SK-N-SH treated with all-trans-retinoic acid at 6 μM for 48 hours (cell line): ENCODE results near the gene USP48.

ENCODE experiments used
- ATAC-seq: fragments of 200-7000 bp; cut with Tn5 transposase; 3 replicates; pipeline ENCODE4 v1.9.1; 2020; ENCODE audit warnings: mild to moderate bottlenecking, moderate library complexity
- ARNTL ChIP-seq: fragments of 450-650 bp; formaldehyde crosslinking; IDR thresholded peaks from 2 replicates; pipeline ENCODE4 v1.5.0; 2020; ENCODE audit warnings: low read depth, mild to moderate bottlenecking, moderate library complexity, borderline replicate concordance
- BACH2 ChIP-seq: fragments of 250-450 bp; sonication (Bioruptor Pico); IDR thresholded peaks from 2 replicates; pipeline ENCODE4 v1.9.0; 2021; ENCODE audit warnings: mild to moderate bottlenecking, borderline replicate concordance
- CSDC2 ChIP-seq: fragments of 250-450 bp; sonication (Bioruptor Pico); IDR thresholded peaks from 2 replicates; pipeline ENCODE4 v1.5.0; 2020; ENCODE audit warnings: mild to moderate bottlenecking, moderate library complexity
- ESRRG ChIP-seq: fragments of 250-450 bp; sonication (Bioruptor Pico); IDR thresholded peaks from 2 replicates; pipeline ENCODE4 v1.6.1; 2021; ENCODE audit warnings: mild to moderate bottlenecking
- GLIS3 ChIP-seq: fragments of 250-450 bp; sonication (Bioruptor Pico); IDR thresholded peaks from 2 replicates; pipeline ENCODE4 v1.5.0; 2020; ENCODE audit warnings: mild to moderate bottlenecking, moderate library complexity
- ISL1 ChIP-seq: fragments of 250-450 bp; sonication (Bioruptor Pico); IDR thresholded peaks from 2 replicates; pipeline ENCODE4 v2.1.2; 2022; ENCODE audit warnings: mild to moderate bottlenecking, moderate library complexity
- OSR1 ChIP-seq: fragments of 250-450 bp; sonication (Bioruptor Pico); IDR thresholded peaks from 2 replicates; pipeline ENCODE4 v1.8.0; 2022; ENCODE audit warnings: moderate library complexity, mild to moderate bottlenecking, inconsistent platforms
- PPARA ChIP-seq: fragments of 250-450 bp; sonication (Bioruptor Pico); IDR thresholded peaks from 2 replicates; pipeline ENCODE4 v1.5.0; 2020; ENCODE audit warnings: mild to moderate bottlenecking, borderline replicate concordance
- RARB ChIP-seq: fragments of 250-450 bp; sonication (Bioruptor Pico); IDR thresholded peaks from 2 replicates; pipeline ENCODE4 v1.8.0; 2021; ENCODE audit warnings: mild to moderate bottlenecking, moderate library complexity
- TCF4 ChIP-seq: fragments of 250-450 bp; sonication (Bioruptor Pico); IDR thresholded peaks from 2 replicates; pipeline ENCODE4 v1.8.0; 2021; ENCODE audit warnings: mild to moderate bottlenecking, moderate library complexity, borderline replicate concordance
- TOX ChIP-seq: fragments of 250-450 bp; sonication (Bioruptor Pico); IDR thresholded peaks from 2 replicates; pipeline ENCODE4 v1.8.0; 2021; ENCODE audit warnings: mild to moderate bottlenecking, moderate library complexity, borderline replicate concordance
- ZC3H10 ChIP-seq: fragments of 250-450 bp; sonication (Bioruptor Pico); IDR thresholded peaks from 2 replicates; pipeline ENCODE4 v1.5.1; 2021; ENCODE audit warnings: mild to moderate bottlenecking, moderate library complexity
- ZFP3 ChIP-seq: fragments of 250-450 bp; sonication (Bioruptor Pico); IDR thresholded peaks from 2 replicates; pipeline ENCODE4 v1.5.0; 2020; ENCODE audit warnings: mild to moderate bottlenecking, moderate library complexity
- ZFP30 ChIP-seq: fragments of 450-650 bp; formaldehyde crosslinking; IDR thresholded peaks from 2 replicates; pipeline ENCODE4 v1.5.0; 2022; ENCODE audit warnings: mild to moderate bottlenecking, moderate library complexity
- ZNF565 ChIP-seq: fragments of 450-650 bp; formaldehyde crosslinking; conservative IDR thresholded peaks from 2 replicates; pipeline ENCODE4 v1.5.0; 2020; ENCODE audit warnings: low read depth, mild to moderate bottlenecking, moderate library complexity
- ZNF70 ChIP-seq: fragments of 450-650 bp; formaldehyde crosslinking; IDR thresholded peaks from 2 replicates; pipeline ENCODE4 v1.5.0; 2020; ENCODE audit warnings: mild to moderate bottlenecking, moderate library complexity
- ZNF8 ChIP-seq: fragments of 450-650 bp; formaldehyde crosslinking; IDR thresholded peaks from 2 replicates; pipeline ENCODE4 v1.5.0; 2020; ENCODE audit warnings: mild to moderate bottlenecking, moderate library complexity
- TF ChIP-seq, protein P1 (sequence below): fragments of 250-450 bp; sonication (Bioruptor Pico); IDR thresholded peaks from 2 replicates; pipeline ENCODE4 v1.5.1; 2020; ENCODE audit warnings: low read depth, mild to moderate bottlenecking, moderate library complexity
- TF ChIP-seq, protein P2 (sequence below): fragments of 250-450 bp; sonication (Bioruptor Pico); IDR thresholded peaks from 2 replicates; pipeline ENCODE4 v1.5.0; 2020; ENCODE audit warnings: mild to moderate bottlenecking, moderate library complexity
- TF ChIP-seq, protein P3 (sequence below): fragments of 250-450 bp; sonication (Bioruptor Pico); IDR thresholded peaks from 2 replicates; pipeline ENCODE4 v1.8.0; 2020; ENCODE audit warnings: mild to moderate bottlenecking, moderate library complexity, borderline replicate concordance
- TF ChIP-seq, protein P4 (sequence below): fragments of 250-450 bp; sonication (Bioruptor Pico); IDR thresholded peaks from 2 replicates; pipeline ENCODE4 v1.5.1; 2021; ENCODE audit warnings: mild to moderate bottlenecking, moderate library complexity

USP48 gene

DNA sequence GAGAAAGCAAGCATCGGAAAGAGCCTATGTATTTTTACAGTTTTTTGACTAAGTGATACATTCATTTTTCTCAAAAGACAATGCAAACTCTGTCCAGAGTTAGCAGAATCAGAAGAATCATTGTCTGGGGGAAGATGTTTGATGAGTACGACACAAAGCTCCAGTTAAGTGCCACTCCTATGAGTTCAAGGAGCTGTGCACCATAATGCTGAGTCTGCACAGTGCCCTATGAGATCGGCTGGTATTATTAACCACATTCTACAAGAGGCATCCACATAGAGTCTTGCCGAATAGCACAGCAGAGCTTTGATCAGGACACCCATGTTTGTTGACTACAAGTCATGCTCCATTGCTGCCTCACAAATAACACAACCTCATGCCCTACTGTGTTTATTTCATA is 58.9 kb downstream of the USP48 start (continued):
- TF ChIP-seq, protein P1, sequence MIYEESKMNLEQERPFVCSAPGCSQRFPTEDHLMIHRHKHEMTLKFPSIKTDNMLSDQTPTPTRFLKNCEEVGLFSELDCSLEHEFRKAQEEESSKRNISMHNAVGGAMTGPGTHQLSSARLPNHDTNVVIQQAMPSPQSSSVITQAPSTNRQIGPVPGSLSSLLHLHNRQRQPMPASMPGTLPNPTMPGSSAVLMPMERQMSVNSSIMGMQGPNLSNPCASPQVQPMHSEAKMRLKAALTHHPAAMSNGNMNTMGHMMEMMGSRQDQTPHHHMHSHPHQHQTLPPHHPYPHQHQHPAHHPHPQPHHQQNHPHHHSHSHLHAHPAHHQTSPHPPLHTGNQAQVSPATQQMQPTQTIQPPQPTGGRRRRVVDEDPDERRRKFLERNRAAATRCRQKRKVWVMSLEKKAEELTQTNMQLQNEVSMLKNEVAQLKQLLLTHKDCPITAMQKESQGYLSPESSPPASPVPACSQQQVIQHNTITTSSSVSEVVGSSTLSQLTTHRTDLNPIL (CRISPR knock-in tag) = no peak
- no peak for TF ChIP-seq ZFP30 (CRISPR knock-in tag)
- TF ChIP-seq BACH2 (CRISPR knock-in tag) = no peak
- TF ChIP-seq ESRRG = no peak
- TF ChIP-seq PPARA (CRISPR knock-in tag) = no peak
- TF ChIP-seq CSDC2 (CRISPR knock-in tag) = no peak
- no peak for TF ChIP-seq RARB (CRISPR knock-in tag)
- TF ChIP-seq OSR1 (CRISPR knock-in tag) = no peak

DNA sequence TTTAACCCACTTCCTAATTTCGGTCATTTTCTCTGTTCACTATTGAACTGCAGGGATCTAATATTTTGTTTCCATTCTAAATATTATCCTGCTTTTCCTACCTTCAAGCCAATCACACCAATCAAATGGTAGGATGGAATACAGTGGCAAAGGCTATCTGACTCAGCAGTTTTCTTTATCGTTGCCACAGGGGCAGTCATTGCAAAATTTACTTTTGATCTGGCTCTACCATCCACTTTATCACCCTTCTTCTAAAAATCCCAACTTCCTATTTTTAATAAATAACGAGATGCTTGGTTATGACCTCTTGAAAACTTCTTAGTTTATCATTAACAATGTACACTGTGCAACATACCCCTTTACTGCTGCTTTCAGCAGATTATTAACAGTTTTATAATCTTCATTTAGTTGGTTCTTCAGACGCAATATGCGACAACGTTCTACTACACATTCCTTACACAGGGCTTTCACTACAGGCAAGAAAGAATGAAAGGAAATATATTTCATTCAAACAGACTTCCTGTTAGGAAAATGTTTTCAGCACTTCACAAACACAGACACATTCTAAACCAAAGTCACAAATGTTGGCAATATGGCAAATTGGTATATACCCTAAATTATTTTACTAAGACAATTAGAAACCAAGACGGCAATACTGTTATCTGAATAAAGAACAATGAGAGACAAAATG is 61.5 kb downstream of the USP48 start:
- ATAC-seq = no peak
- no peak for TF ChIP-seq RARB (CRISPR knock-in tag)
- TF ChIP-seq ZFP30 (CRISPR knock-in tag) = no peak
- TF ChIP-seq, protein P2, sequence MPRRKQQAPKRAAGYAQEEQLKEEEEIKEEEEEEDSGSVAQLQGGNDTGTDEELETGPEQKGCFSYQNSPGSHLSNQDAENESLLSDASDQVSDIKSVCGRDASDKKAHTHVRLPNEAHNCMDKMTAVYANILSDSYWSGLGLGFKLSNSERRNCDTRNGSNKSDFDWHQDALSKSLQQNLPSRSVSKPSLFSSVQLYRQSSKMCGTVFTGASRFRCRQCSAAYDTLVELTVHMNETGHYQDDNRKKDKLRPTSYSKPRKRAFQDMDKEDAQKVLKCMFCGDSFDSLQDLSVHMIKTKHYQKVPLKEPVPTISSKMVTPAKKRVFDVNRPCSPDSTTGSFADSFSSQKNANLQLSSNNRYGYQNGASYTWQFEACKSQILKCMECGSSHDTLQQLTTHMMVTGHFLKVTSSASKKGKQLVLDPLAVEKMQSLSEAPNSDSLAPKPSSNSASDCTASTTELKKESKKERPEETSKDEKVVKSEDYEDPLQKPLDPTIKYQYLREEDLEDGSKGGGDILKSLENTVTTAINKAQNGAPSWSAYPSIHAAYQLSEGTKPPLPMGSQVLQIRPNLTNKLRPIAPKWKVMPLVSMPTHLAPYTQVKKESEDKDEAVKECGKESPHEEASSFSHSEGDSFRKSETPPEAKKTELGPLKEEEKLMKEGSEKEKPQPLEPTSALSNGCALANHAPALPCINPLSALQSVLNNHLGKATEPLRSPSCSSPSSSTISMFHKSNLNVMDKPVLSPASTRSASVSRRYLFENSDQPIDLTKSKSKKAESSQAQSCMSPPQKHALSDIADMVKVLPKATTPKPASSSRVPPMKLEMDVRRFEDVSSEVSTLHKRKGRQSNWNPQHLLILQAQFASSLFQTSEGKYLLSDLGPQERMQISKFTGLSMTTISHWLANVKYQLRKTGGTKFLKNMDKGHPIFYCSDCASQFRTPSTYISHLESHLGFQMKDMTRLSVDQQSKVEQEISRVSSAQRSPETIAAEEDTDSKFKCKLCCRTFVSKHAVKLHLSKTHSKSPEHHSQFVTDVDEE = no peak
- TF ChIP-seq ESRRG = no peak

DNA sequence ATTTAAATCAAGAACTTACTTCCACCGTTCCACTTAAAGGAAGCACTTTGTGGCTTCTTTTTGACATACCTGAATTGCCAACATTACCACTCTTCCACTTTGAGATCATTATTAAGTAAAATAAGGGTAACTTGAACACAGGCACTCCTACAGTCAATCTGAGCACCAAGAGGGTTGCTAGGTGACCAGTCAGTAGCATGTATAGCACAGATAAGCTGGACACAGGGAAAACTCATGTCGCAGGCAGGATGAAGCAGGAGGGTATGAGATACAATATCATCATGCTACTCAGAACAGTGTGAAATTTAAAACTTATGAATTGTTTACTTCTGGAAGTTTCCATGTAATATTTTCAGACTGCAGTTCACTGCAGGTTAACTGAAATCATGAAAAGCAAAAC is 66.8 kb downstream of the USP48 start:
- TF ChIP-seq, protein P3, sequence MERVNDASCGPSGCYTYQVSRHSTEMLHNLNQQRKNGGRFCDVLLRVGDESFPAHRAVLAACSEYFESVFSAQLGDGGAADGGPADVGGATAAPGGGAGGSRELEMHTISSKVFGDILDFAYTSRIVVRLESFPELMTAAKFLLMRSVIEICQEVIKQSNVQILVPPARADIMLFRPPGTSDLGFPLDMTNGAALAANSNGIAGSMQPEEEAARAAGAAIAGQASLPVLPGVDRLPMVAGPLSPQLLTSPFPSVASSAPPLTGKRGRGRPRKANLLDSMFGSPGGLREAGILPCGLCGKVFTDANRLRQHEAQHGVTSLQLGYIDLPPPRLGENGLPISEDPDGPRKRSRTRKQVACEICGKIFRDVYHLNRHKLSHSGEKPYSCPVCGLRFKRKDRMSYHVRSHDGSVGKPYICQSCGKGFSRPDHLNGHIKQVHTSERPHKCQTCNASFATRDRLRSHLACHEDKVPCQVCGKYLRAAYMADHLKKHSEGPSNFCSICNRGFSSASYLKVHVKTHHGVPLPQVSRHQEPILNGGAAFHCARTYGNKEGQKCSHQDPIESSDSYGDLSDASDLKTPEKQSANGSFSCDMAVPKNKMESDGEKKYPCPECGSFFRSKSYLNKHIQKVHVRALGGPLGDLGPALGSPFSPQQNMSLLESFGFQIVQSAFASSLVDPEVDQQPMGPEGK (CRISPR knock-in tag) = no peak
- no peak for TF ChIP-seq ZNF8 (CRISPR knock-in tag)
- TF ChIP-seq, protein P4, sequence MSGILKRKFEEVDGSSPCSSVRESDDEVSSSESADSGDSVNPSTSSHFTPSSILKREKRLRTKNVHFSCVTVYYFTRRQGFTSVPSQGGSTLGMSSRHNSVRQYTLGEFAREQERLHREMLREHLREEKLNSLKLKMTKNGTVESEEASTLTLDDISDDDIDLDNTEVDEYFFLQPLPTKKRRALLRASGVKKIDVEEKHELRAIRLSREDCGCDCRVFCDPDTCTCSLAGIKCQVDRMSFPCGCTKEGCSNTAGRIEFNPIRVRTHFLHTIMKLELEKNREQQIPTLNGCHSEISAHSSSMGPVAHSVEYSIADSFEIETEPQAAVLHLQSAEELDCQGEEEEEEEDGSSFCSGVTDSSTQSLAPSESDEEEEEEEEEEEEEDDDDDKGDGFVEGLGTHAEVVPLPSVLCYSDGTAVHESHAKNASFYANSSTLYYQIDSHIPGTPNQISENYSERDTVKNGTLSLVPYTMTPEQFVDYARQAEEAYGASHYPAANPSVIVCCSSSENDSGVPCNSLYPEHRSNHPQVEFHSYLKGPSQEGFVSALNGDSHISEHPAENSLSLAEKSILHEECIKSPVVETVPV = no peak
- no peak for TF ChIP-seq ISL1 (CRISPR knock-in tag)
- no peak for TF ChIP-seq ARNTL (CRISPR knock-in tag)
- TF ChIP-seq, protein P2 = no peak
- no peak for TF ChIP-seq ZNF565 (CRISPR knock-in tag)
- TF ChIP-seq TOX = no peak
- TF ChIP-seq RARB (CRISPR knock-in tag) = no peak
- no peak for TF ChIP-seq BACH2 (CRISPR knock-in tag)
- no peak for TF ChIP-seq OSR1 (CRISPR knock-in tag)
- TF ChIP-seq TCF4 (CRISPR knock-in tag) = no peak
- TF ChIP-seq ESRRG = no peak
- TF ChIP-seq ZFP30 (CRISPR knock-in tag) = no peak
- no peak for TF ChIP-seq GLIS3
- TF ChIP-seq ZFP3 (CRISPR knock-in tag) = no peak
- no peak for TF ChIP-seq ZNF70 (CRISPR knock-in tag)
- TF ChIP-seq, protein P1 (CRISPR knock-in tag) = no peak
- no peak for TF ChIP-seq PPARA (CRISPR knock-in tag)
- TF ChIP-seq ZC3H10 = no peak
- ATAC-seq = no peak
